ENCODE data around the gene WIZ. TPM values are rescaled to one million over a fixed set of nuclear protein-coding genes. Genes with fewer than 3 reads are reported as not detected.

Gene WIZ
- total and polyA plus RNA-seq, 9 of the 15 experiments (the other 6 are each of a cell fraction or from before 2014, with no cell fraction given), result 0.06 to 37.5 (median 4.8) TPM

DNA sequence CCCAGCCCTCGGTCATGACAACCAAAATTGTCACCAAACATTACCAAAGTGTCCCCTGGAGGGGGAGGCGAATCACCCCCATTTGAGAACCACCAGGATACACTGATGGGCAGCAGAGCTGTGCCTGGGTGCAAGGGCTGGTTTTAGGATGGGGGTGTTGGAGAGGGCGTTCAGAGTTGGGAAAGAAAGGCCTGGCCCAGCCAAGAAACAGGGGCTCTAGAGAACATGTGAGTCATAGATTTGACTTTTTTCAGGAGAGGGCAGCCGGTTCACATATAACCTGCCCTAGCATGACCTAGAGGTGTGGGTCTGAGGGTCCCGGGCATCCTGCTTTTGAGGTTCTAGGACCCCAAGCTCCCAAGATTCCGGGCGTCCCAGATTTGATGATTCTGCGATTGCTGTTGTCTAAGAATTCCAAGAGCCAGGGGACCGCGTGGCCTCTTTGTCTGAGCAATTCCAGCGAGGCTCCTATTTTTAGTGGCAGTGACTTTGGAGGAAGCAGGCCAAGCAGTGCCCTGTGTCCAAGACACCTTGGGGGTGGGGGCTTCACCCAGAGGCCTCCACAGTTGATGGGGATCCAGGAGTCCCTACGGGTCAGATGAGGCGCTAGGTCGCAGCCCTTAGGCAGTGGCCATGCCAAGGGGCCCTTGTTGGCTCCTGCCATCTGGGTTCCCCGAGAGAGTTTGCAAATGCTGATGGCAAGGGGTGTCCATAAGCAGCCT is 5.1 kb downstream of the WIZ start (continued):
- TF ChIP-seq, protein P1, sequence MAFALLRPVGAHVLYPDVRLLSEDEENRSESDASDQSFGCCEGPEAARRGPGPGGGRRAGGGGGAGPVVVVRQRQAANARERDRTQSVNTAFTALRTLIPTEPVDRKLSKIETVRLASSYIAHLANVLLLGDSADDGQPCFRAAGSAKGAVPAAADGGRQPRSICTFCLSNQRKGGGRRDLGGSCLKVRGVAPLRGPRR (CRISPR knock-in tag; IDR thresholded peaks at IDR 0.05), result no peak
- no peak for TF ChIP-seq ADNP (tag; IDR thresholded peaks at IDR 0.05)
- TF ChIP-seq, protein P2, sequence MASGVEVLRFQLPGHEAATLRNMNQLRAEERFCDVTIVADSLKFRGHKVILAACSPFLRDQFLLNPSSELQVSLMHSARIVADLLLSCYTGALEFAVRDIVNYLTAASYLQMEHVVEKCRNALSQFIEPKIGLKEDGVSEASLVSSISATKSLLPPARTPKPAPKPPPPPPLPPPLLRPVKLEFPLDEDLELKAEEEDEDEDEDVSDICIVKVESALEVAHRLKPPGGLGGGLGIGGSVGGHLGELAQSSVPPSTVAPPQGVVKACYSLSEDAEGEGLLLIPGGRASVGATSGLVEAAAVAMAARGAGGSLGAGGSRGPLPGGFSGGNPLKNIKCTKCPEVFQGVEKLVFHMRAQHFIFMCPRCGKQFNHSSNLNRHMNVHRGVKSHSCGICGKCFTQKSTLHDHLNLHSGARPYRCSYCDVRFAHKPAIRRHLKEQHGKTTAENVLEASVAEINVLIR (CRISPR knock-in tag; IDR thresholded peaks at IDR 0.05), result no peak
- no peak for TF ChIP-seq LARP7 (IDR thresholded peaks at IDR 0.05)
- no peak for TF ChIP-seq MCM5 (IDR thresholded peaks at IDR 0.05; ENCODE audit: low read depth)
- no peak for TF ChIP-seq TRIM24 (IDR thresholded peaks at IDR 0.05)

DNA sequence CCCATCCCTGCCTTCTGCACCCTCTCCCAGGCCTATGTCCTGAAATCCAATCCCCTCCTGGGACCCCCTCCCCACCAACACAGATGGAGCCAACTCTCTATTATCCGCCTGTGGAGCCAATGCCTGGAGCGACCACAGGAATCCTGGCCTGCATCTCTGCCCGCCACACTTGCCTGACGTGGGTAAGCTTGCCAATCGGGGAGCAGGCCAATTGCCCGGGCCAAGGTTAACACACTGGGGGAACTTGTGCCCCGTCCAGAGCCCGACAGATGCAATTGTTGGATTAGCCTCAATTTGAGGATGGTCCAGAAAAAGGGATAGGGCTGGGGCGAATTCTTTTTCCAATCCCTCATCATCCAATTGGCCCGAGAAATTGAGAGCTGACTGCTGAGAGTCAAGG is 5.9 kb downstream of the WIZ start:
- ChIA-PET POLR2A (interaction anchor here (0.6 kb wide), 1 partner anchor 119 kb away, joined by 3 read pairs; no protein-coding TSS in a partner anchor), CTCF (ENCODE audit: low intra/inter-chr PET ratio) (no interaction called here)

More for the DNA sequence above, 5.9 kb downstream of the WIZ start:
- Histone ChIP-seq H2AFZ (ENCODE audit: low read depth, low read length) (no peak overlapping the region), H3K27ac (ENCODE audit: extremely low read depth, low read depth, low read length) (no peak overlapping the region), H3K9me3 (replicated peaks; ENCODE audit: control insufficient read depth, insufficient read depth, low read depth, low read length) (no peaks in the 10 kb centered on the region), H3K4me2 (ENCODE audit: insufficient read depth, low read length) (no peak overlapping the region), H3K9me1 (ENCODE audit: control insufficient read depth, insufficient read depth, low read length) (no peaks in the 10 kb centered on the region), H3K27me3 (ENCODE audit: control insufficient read depth in 2 of 2, insufficient read depth in 2 of 2, low read length in 2 of 2) (peaks cover 17 to 67% of the 10 kb centered on the region in 2 experiments; a peak in 4 of 5 replicates), H4K20me1 (replicated peaks; ENCODE audit: control insufficient read depth, insufficient read depth, low read length) (no peaks in the 10 kb centered on the region; the same call in 1 of the 2 replicates), H3K4me1 (replicated peaks in 1 of 2; ENCODE audit: control insufficient read depth in 2 of 2, insufficient read depth in 2 of 2, low read length in 2 of 2) (peaks cover 3 to 31% of the 10 kb centered on the region in 2 experiments), H3K36me3 (ENCODE audit: control insufficient read depth, insufficient read depth, low read length) (no peaks in the 10 kb centered on the region), H3K4me3 (no peak overlapping the region), H3K79me2 (ENCODE audit: control insufficient read depth, insufficient read depth, low read length) (no peaks in the 10 kb centered on the region), H3K9ac (ENCODE audit: insufficient read depth in 1 of 2, low read depth in 2 of 2, low read length in 2 of 2) (no peak overlapping the region)
- WGBS (ENCODE audit: insufficient coverage, low coverage, missing lambda C conversion rate), result 2% methylated on average over 10 of the region's 10 CpGs
- in situ Hi-C loops (cut with MboI), result no loop called here
- BruUV-seq (replicated peaks), result no TSS peak
- ATAC-seq (no peak), FAIRE-seq (no peak), DNase-seq (ENCODE audit: extremely low read depth in 1 of 4, low spot score in 3 of 4) (no peak)
- TF ChIP-seq, protein P3, sequence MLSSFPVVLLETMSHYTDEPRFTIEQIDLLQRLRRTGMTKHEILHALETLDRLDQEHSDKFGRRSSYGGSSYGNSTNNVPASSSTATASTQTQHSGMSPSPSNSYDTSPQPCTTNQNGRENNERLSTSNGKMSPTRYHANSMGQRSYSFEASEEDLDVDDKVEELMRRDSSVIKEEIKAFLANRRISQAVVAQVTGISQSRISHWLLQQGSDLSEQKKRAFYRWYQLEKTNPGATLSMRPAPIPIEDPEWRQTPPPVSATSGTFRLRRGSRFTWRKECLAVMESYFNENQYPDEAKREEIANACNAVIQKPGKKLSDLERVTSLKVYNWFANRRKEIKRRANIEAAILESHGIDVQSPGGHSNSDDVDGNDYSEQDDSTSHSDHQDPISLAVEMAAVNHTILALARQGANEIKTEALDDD (IDR thresholded peaks at IDR 0.05), result no peak
- TF ChIP-seq PTTG1 (tag; IDR thresholded peaks at IDR 0.05; ENCODE audit: low read depth) (no peak), POLR2B (IDR thresholded peaks at IDR 0.05; ENCODE audit: low read depth, partially characterized antibody) (no peak), TEAD2 (tag; IDR thresholded peaks at IDR 0.05) (no peak), NFYB (IDR thresholded peaks at IDR 0.05; ENCODE audit: extremely low read depth, insufficient read length) (no peak)
- intact Hi-C loops (cut with micrococcal nuclease), result no loop called here

Data from K562 (cell line).